Gastroesophageal sphincter (tissue), 3 donors: Measurements from ENCODE around the gene FBH1.

Experiments
- EP300 ChIP-seq: sonication (generic); formaldehyde crosslinking; IDR thresholded peaks from one replicate; pipeline ENCODE4 v1.6.1; 2017; ENCODE audit warnings: antibody characterized with exemption, mild to moderate bottlenecking
- POLR2A ChIP-seq, 2 donors: fragments of 450-650 bp; IDR thresholded peaks; one replicate each; pipeline ENCODE4 v1.6.1; 2017; ENCODE audit warnings: antibody characterized with exemption in 2 of 2, mild to moderate bottlenecking in 2 of 2, moderate library complexity in 1 of 2
- POLR2AphosphoS5 ChIP-seq: sonication (generic); formaldehyde crosslinking; IDR thresholded peaks from one replicate; pipeline ENCODE4 v1.6.1; 2017; ENCODE audit warnings: antibody characterized with exemption
- TF ChIP-seq, protein P1 (sequence below), 4 experiments: fragments of 200-600 bp in 2 of 4; fragments of 450-650 bp in 2 of 4; sonication (generic) in 1 of 4; IDR thresholded peaks; one replicate each; pipeline ENCODE4 v1.5.1; 2017 to 2019; ENCODE audit warnings: antibody characterized with exemption in 4 of 4, mild to moderate bottlenecking in 2 of 4, moderate library complexity in 2 of 4

DNA sequence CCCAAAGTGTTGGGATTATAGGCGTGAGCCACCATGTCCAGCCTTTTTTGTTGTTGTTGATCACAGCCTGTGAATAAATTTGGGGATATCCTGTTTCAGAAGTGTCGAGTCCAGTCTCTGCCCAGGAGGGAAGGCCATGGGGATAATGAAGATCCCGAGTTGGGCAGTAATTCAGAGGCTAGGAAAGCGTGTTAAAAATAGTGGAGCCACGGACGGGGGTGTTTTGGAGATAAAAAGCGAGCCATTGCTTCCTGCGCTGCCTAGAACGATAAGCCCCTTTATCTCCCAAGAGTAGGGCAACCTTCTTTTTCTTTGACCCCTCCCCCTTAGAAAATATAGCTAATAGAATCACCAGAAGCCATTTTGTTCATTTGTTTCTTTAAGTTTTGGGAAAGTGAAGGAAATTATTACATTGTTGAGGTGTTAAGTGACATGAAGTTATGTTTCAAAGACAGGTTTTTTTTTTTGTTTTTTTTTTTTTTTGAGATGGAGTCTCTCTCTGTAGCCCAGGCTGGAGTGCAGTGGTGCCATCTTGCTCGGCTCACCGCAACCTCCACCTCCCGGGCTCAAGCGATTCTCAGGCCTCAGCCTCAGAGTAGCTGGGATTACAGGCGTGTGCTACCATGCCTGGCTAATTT is 44.0 kb downstream of the FBH1 start:
- TF ChIP-seq, protein P1, sequence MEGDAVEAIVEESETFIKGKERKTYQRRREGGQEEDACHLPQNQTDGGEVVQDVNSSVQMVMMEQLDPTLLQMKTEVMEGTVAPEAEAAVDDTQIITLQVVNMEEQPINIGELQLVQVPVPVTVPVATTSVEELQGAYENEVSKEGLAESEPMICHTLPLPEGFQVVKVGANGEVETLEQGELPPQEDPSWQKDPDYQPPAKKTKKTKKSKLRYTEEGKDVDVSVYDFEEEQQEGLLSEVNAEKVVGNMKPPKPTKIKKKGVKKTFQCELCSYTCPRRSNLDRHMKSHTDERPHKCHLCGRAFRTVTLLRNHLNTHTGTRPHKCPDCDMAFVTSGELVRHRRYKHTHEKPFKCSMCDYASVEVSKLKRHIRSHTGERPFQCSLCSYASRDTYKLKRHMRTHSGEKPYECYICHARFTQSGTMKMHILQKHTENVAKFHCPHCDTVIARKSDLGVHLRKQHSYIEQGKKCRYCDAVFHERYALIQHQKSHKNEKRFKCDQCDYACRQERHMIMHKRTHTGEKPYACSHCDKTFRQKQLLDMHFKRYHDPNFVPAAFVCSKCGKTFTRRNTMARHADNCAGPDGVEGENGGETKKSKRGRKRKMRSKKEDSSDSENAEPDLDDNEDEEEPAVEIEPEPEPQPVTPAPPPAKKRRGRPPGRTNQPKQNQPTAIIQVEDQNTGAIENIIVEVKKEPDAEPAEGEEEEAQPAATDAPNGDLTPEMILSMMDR (IDR thresholded peaks at IDR 0.05): no peak
- no peak for TF ChIP-seq POLR2A (IDR thresholded peaks at IDR 0.05)
- TF ChIP-seq POLR2AphosphoS5: no peak
- no peak for TF ChIP-seq EP300
